ENCODE results near the gene STPG4.

STPG4 gene

GRCh38 chr2:47073217-47073616, 81.9 kb downstream of the STPG4 start:
- DNase-seq (ENCODE audit: extremely low read depth, insufficient read length): no peak
- Histone ChIP-seq H3K4me3 (replicated peaks; ENCODE audit: low read depth, low read length) (no peak overlapping the region), H3K27me3 (replicated peaks; ENCODE audit: control insufficient read depth, insufficient read depth, low read length) (no peaks in the 10 kb centered on the region), H3K36me3 (ENCODE audit: control insufficient read depth, insufficient read depth, low read length) (peaks cover 19% of the 10 kb centered on the region)
- TF ChIP-seq CTCF (IDR thresholded peaks at IDR 0.05; ENCODE audit: insufficient read depth, low read length, poor library complexity, severe bottlenecking): no peak

- Histone ChIP-seq H3K36me3 (ENCODE audit: control insufficient read depth, insufficient read depth, low read length) (peaks cover 22% of the 10 kb centered on the region), H3K27me3 (replicated peaks; ENCODE audit: control insufficient read depth, insufficient read depth, low read length) (no peaks in the 10 kb centered on the region), H3K4me3 (replicated peaks; ENCODE audit: low read depth, low read length) (no peak overlapping the region)
- no peak for DNase-seq (ENCODE audit: extremely low read depth, insufficient read length)
- TF ChIP-seq CTCF (IDR thresholded peaks at IDR 0.05; ENCODE audit: insufficient read depth, low read length, poor library complexity, severe bottlenecking): no peak
Observed at GRCh38 chr2:47072728-47073191, 82.3 kb downstream of the STPG4 start.

GRCh38 chr2:47072018-47072691, 83.0 kb downstream of the STPG4 start:
- Histone ChIP-seq H3K36me3 (ENCODE audit: control insufficient read depth, insufficient read depth, low read length) (peaks cover 22% of the 10 kb centered on the region), H3K4me3 (replicated peaks; ENCODE audit: low read depth, low read length) (no peak overlapping the region), H3K27me3 (replicated peaks; ENCODE audit: control insufficient read depth, insufficient read depth, low read length) (no peaks in the 10 kb centered on the region)
- no peak for DNase-seq (ENCODE audit: extremely low read depth, insufficient read length)
- no peak for TF ChIP-seq CTCF (IDR thresholded peaks at IDR 0.05; ENCODE audit: insufficient read depth, low read length, poor library complexity, severe bottlenecking)

- Histone ChIP-seq H3K36me3 (ENCODE audit: control insufficient read depth, insufficient read depth, low read length) (peaks cover 24% of the 10 kb centered on the region), H3K27me3 (replicated peaks; ENCODE audit: control insufficient read depth, insufficient read depth, low read length) (no peaks in the 10 kb centered on the region), H3K4me3 (replicated peaks; ENCODE audit: low read depth, low read length) (no peak overlapping the region)
- peak; percentile 57 for DNase-seq (ENCODE audit: extremely low read depth, insufficient read length)
- TF ChIP-seq CTCF (IDR thresholded peaks at IDR 0.05; ENCODE audit: insufficient read depth, low read length, poor library complexity, severe bottlenecking): no peak
Observed at GRCh38 chr2:47070920-47071824, 83.9 kb downstream of the STPG4 start.

- peaks cover 26% of the 10 kb centered on the region for H3K36me3 ChIP-seq (ENCODE audit: control insufficient read depth, insufficient read depth, low read length)
- no peaks in the 10 kb centered on the region for H3K27me3 ChIP-seq (replicated peaks; ENCODE audit: control insufficient read depth, insufficient read depth, low read length)
- no peak for TF ChIP-seq CTCF (IDR thresholded peaks at IDR 0.05; ENCODE audit: insufficient read depth, low read length, poor library complexity, severe bottlenecking)
- no peak for DNase-seq (ENCODE audit: extremely low read depth, insufficient read length)
- no peak overlapping the region for H3K4me3 ChIP-seq (replicated peaks; ENCODE audit: low read depth, low read length)
Observed at GRCh38 chr2:47070155-47070919, 84.8 kb downstream of the STPG4 start.

All from GM06990 (cell line).